Karpas-422 (cell line): ENCODE measurements around the gene ZSCAN1. TPM values are rescaled to one million over a fixed set of nuclear protein-coding genes. Genes with fewer than 3 reads are reported as not detected.

Experiments
- DNase-seq: peaks from one replicate; pipeline ENCODE4 v3.0.0-alpha.2; 2015
- H2AFZ ChIP-seq: fragments of 200-600 bp; sonication (generic); 2 replicates; pipeline ENCODE4 v1.6.1; 2014; ENCODE audit warnings: antibody characterized with exemption, low read length, mixed read lengths
- H3K27ac ChIP-seq: fragments of 200-600 bp; sonication (generic); 2 replicates; pipeline ENCODE4 v1.5.1; 2014; ENCODE audit warnings: mild to moderate bottlenecking, low read length, moderate library complexity
- H3K27me3 ChIP-seq: fragments of 200-600 bp; sonication (generic); 2 replicates; pipeline ENCODE4 v1.6.1; 2014; ENCODE audit warnings: low read length, mixed read lengths
- H3K36me3 ChIP-seq: fragments of 200-600 bp; sonication (generic); 2 replicates; pipeline ENCODE4 v1.6.1; 2014; ENCODE audit warnings: low read length, mixed read lengths; ENCODE audit not compliant: insufficient read depth
- H3K4me1 ChIP-seq: fragments of 200-600 bp; sonication (generic); 2 replicates; pipeline ENCODE4 v1.6.1; 2014; ENCODE audit warnings: mild to moderate bottlenecking, low read length, mixed read lengths
- H3K4me2 ChIP-seq: fragments of 200-600 bp; sonication (generic); 2 replicates; pipeline ENCODE4 v1.6.1; 2014; ENCODE audit warnings: low read length, low read depth, mild to moderate bottlenecking; ENCODE audit not compliant: poor library complexity, severe bottlenecking
- H3K4me3 ChIP-seq: fragments of 200-600 bp; sonication (generic); 2 replicates; pipeline ENCODE4 v1.5.1; 2014; ENCODE audit warnings: mild to moderate bottlenecking, antibody characterized with exemption, low read length, mixed read lengths
- H3K79me2 ChIP-seq: fragments of 200-600 bp; sonication (generic); 2 replicates; pipeline ENCODE4 v1.6.1; 2014; ENCODE audit warnings: mild to moderate bottlenecking, low read length, mixed read lengths
- H3K9ac ChIP-seq: fragments of 200-600 bp; sonication (generic); 2 replicates; pipeline ENCODE4 v1.6.0; 2014; ENCODE audit warnings: low read length
- H3K9me2 ChIP-seq: fragments of 200-600 bp; sonication (generic), shearing (Covaris generic); replicated peaks from 2 replicates; pipeline ENCODE4 v1.6.0; 2014; ENCODE audit warnings: mild to moderate bottlenecking, low read length, moderate library complexity; ENCODE audit not compliant: insufficient read depth
- H3K9me3 ChIP-seq: fragments of 300-700, 200-600 bp; sonication (generic); 2 replicates; pipeline ENCODE4 v1.6.1; 2014; ENCODE audit warnings: low read length, mixed read lengths
- H4K20me1 ChIP-seq: fragments of 200-600 bp; sonication (generic); 2 replicates; pipeline ENCODE4 v1.6.1; 2014; ENCODE audit warnings: mild to moderate bottlenecking, antibody characterized with exemption, low read length, low read depth; ENCODE audit not compliant: insufficient read depth
- total RNA-seq: library from RNA; depleted of rRNA; stranded (reverse); fragments of >200 nt; shearing (Covaris generic); gene quantifications from 2 replicates; pipeline ENCODE4 v1.2.3, GENCODE V29; 2014; ENCODE audit warnings: low replicate concordance; rRNA removed

Gene ZSCAN1, protein sequence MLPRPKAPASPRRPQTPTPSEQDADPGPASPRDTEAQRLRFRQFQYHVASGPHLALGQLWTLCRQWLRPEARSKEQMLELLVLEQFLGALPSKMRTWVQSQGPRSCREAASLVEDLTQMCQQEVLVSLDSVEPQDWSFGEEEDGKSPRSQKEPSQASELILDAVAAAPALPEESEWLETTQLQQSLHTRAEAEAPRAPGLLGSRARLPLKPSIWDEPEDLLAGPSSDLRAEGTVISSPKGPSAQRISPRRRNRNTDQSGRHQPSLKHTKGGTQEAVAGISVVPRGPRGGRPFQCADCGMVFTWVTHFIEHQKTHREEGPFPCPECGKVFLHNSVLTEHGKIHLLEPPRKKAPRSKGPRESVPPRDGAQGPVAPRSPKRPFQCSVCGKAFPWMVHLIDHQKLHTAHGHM
- total RNA-seq, result not detected in 2 replicates

DNA sequence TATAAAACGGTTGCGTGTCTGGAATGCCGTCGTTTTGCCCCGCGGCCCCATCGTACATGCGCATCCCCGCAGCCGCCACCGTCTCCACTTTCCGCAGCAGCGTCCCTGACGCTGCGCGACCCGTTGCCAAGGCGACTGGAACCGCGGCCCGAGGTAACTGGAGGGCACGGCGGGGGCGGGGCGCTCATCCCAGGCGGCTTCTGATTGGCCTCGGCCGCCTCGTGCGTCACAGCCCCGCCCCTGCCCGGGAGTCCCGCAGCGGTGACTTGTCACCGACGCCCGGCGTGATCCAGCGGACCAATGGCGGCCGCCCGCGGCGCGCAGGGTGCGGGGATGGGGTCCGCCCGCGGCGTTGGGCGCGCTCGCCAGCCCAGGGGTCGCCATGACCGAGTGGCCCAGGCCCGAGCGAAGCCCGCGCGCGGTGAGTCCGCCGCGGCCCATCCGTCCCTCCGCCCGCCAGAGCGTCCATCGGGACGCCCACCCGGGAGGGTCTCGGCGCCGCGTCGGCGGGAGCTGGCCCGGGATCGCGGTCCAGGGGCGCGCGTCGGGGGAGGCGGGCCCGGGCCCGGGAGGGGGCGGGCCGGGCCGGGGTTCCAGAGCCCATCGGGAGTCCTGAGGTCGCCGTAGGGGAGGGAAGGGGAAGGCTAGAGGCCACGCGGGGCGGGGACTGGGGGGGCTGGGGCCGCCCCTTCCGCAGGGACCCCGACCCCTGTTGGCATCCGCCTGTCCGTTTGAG is at the start of gene ZSCAN1:
Gene ZSCAN1, plus strand, starts transcription at position 285 of the 736 bp plus-strand sequence. CDS start 3,812 bp downstream, outside the sequence.
- Histone ChIP-seq H3K36me3 (no peaks in the 10 kb centered on the region), H3K27ac (no peak within 1 kb of the TSS), H4K20me1 (no peaks in the 10 kb centered on the region), H3K27me3 (no peaks in the 10 kb centered on the region), H3K79me2 (no peaks in the 10 kb centered on the region), H3K9me2 (no peaks in the 10 kb centered on the region), H3K4me1 (no peaks in the 10 kb centered on the region), H3K4me2 (no peak within 1 kb of the TSS), H3K9ac (no peak within 1 kb of the TSS), H3K4me3 (no peak within 1 kb of the TSS), H3K9me3 (peaks cover 19% of the 10 kb centered on the region), H2AFZ (no peak within 1 kb of the TSS)
- no peak for DNase-seq

DNA sequence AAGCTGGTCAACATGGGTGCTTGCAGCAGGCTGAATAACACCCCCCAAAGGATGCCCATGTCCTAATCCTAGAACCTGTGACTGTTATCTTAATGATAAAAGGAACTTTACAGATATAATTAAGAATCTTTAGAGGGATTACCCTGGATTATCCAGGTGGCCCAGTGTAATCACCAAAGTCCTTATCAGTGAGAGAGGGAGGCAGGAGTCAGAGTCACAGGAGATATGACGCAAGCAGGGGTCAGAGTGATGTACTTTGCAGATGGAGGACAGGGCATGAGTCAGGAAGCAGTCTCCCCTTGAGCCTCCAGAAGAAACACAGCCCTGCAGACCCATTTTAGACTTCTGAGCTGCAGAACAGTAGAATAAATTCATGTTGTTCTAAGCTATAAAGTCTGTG is 41.0 kb upstream of the ZSCAN1 start:
- Histone ChIP-seq H3K4me1 (no peaks in the 10 kb centered on the region), H3K9me3 (peaks cover 44% of the 10 kb centered on the region), H3K9me2 (no peaks in the 10 kb centered on the region), H3K79me2 (no peaks in the 10 kb centered on the region), H4K20me1 (no peaks in the 10 kb centered on the region), H3K9ac (no peak overlapping the region), H3K27ac (no peak overlapping the region), H2AFZ (no peak overlapping the region), H3K27me3 (no peaks in the 10 kb centered on the region), H3K4me2 (no peak overlapping the region), H3K36me3 (peaks cover 12% of the 10 kb centered on the region), H3K4me3 (no peak overlapping the region)
- DNase-seq, result no peak

DNA sequence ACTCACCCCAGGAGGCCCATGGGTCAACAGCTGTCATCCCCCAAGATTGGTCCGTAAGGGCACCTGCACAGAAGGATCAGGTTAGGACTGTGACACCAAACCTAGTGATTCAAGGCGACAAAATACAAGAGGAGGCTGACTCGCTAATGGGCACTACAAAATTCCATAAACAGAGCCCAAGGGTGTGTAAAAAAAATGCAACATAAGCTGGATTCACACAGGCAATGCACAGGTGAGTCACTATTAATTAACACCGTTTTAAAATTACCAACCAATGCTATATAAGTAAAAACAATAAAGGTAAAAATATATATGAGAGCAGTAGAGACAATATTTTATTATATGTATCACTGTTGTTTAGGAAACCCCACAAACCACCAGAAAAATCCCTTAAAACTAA is 33.1 kb upstream of the ZSCAN1 start:
- Histone ChIP-seq H4K20me1 (no peaks in the 10 kb centered on the region), H3K4me2 (no peak overlapping the region), H3K36me3 (peaks cover 18% of the 10 kb centered on the region), H3K79me2 (peaks cover 10% of the 10 kb centered on the region), H3K4me1 (no peaks in the 10 kb centered on the region; the same call in 1 of the 2 replicates), H3K27me3 (no peaks in the 10 kb centered on the region), H2AFZ (no peak overlapping the region), H3K9me3 (peaks cover 52% of the 10 kb centered on the region), H3K9ac (no peak overlapping the region), H3K9me2 (no peaks in the 10 kb centered on the region), H3K27ac (no peak overlapping the region), H3K4me3 (no peak overlapping the region)
- DNase-seq, result no peak

DNA sequence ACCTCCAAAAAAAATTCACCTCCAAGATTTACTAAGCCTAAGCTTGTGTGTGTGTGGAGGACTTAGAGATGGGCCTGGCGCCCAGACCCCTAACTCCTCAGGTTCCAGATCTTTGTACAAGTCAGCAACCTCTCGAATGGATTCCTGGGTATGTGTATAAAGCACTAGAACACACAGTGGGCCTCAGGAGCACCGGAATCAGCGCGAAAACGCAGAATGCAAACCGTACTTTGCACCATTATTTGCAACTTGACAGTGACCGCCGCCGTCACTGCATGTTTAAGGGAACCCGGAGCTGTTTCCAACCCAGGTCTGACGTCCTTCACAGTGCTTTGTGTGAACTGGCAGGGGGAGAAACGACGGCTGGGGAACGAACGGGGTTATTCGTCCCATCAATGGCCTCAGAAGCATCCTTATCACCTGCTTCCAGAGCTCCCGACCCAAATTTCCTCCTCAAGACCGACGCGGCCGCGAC is 31.9 kb upstream of the ZSCAN1 start:
- Histone ChIP-seq H3K9me3 (peaks cover 52% of the 10 kb centered on the region), H3K79me2 (peaks cover 10% of the 10 kb centered on the region), H3K27ac (no peak overlapping the region), H3K4me1 (no peaks in the 10 kb centered on the region; the same call in 1 of the 2 replicates), H3K4me3 (peak overlapping the region; percentile 72), H3K27me3 (no peaks in the 10 kb centered on the region), H4K20me1 (no peaks in the 10 kb centered on the region), H3K4me2 (peak overlapping the region; percentile 43), H3K9me2 (no peaks in the 10 kb centered on the region), H3K9ac (peak overlapping the region; percentile 78), H2AFZ (no peak overlapping the region), H3K36me3 (peaks cover 18% of the 10 kb centered on the region)
- DNase-seq, result no peak

DNA sequence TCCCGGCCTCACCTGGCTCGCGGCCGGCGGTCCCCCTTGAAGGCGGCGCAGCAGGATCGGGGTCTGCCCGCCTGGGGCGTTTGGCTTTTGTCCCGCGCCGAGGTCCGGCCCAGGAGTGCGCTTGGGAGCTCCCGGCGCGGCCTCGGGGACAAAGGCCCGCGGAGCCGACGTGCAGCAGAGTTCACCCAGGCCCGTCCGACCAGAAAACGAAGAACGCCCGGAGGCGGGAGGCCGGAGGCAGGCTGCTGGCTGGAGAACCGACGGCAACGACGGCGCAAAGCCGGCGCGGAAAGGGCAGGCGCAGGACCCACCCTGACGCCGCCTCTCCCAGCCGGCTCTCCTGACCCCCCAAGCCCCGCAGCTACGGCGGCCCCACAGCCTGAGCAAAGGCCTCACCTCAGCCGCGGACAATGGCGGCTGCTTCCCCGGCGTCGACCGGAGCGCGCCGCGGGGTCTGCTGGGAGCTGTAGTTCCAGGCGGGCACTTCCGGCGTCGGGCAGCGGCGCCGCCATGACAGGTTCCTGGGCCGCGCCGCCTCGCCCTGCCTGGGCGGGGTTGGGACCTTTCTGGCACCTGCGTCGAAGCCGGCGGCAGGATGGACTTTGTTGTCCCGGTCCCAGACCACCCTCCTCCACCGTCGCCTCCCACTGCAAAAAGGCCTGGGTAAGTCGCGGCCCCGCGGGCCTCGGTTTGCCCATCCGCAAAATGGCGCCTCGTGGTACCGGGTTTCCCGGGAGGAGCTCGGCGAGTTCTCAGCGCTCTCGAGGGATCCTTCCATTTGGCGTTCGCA is 31.2 kb upstream of the ZSCAN1 start, which contains the start of gene ZNF606:
Gene ZNF606, minus strand, starts transcription at position 437 of the 790 bp plus-strand sequence. CDS start 1,501 bp downstream, outside the sequence.
- Histone ChIP-seq H3K27ac (no peak within 1 kb of the TSS), H3K4me2 (peak within 1 kb of the TSS; percentile 43), H3K9me2 (no peaks in the 10 kb centered on the region), H4K20me1 (no peaks in the 10 kb centered on the region), H3K4me1 (no peaks in the 10 kb centered on the region; the same call in 1 of the 2 replicates), H3K4me3 (peak within 1 kb of the TSS; percentile 72), H3K79me2 (peaks cover 10% of the 10 kb centered on the region), H3K36me3 (peaks cover 15% of the 10 kb centered on the region), H3K9me3 (peaks cover 48% of the 10 kb centered on the region), H3K27me3 (no peaks in the 10 kb centered on the region), H2AFZ (0 out of 2 replicates have a peak within 1 kb of the TSS, but pooled peaks have one; percentile 84), H3K9ac (peak within 1 kb of the TSS; percentile 78)
- DNase-seq, result peak; percentile 90

DNA sequence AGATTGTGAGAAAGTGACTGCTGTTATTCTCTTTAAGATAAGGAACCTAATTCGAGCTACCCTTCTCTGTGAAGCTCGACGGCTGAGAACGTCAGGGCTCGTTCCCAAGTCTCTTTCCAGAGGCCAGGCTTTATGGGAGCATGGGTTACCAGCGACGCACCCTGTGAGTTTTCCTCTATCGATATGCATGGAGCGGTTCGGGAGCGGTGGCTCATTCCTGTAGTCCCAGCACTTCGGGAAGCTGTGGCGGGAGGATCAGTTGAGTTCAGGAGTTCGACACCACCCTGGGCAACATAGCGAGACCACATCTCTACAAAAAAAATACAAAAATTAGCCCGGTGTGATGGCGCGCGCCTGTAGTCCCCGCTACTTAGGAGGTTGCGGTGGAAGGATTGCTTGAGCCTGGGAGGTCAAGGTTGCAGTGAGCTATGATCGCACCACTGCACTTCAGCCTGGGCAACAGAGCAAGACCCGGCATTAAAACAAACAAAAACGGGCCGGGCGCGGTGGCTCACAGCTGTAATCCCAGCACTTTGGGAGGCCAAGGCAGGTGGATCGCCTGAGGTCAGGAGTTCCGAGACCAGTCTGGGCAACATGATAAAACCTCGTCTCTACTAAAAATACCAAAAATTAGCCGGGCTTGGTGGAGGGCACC is 30.5 kb upstream of the ZSCAN1 start:
- Histone ChIP-seq H3K36me3 (peaks cover 15% of the 10 kb centered on the region), H3K9ac (no peak overlapping the region)
- no peak for DNase-seq

DNA sequence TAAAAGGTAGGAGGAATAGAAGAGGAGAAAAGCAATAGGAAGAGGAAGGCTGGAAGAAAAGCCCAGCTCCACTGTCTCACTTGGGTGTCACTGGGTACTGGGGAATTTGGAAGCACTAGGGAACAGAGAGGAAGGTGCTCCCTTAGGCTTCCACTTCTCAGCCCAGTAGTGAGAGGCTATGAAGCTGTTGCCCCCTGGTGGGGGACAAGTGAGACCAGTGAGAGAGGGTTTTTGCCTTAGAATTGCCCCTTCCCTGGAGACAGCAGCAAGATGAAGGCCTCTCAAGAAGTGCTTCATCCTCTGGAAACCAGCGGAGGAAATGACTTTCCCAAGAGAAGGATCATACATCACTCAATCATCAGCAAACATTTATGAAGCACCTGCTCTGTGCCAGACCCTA is 26.5 kb upstream of the ZSCAN1 start:
- Histone ChIP-seq H3K9me2 (no peaks in the 10 kb centered on the region), H3K9me3 (peaks cover 37% of the 10 kb centered on the region), H3K4me1 (no peaks in the 10 kb centered on the region; the same call in 1 of the 2 replicates), H4K20me1 (no peaks in the 10 kb centered on the region), H3K27ac (no peak overlapping the region), H3K36me3 (no peaks in the 10 kb centered on the region; the same call in 1 of the 2 replicates), H3K4me2 (no peak overlapping the region), H3K27me3 (no peaks in the 10 kb centered on the region), H2AFZ (no peak overlapping the region), H3K4me3 (no peak overlapping the region), H3K79me2 (no peaks in the 10 kb centered on the region), H3K9ac (no peak overlapping the region)
- peak; percentile 64 for DNase-seq

More for the DNA sequence above, 30.5 kb upstream of the ZSCAN1 start:
- H3K27ac ChIP-seq, result no peak overlapping the region
- no peaks in the 10 kb centered on the region; the same call in 1 of the 2 replicates for H3K4me1 ChIP-seq
- no peaks in the 10 kb centered on the region for H4K20me1 ChIP-seq
- H3K27me3 ChIP-seq, result no peaks in the 10 kb centered on the region
- H3K9me3 ChIP-seq, result peaks cover 45% of the 10 kb centered on the region
- H3K4me2 ChIP-seq, result no peak overlapping the region
- H3K4me3 ChIP-seq, result peak overlapping the region; percentile 72
- 0 out of 2 replicates have a peak overlapping the region, but pooled peaks have one; percentile 84 for H2AFZ ChIP-seq
- H3K9me2 ChIP-seq, result no peaks in the 10 kb centered on the region
- H3K79me2 ChIP-seq, result peaks cover 10% of the 10 kb centered on the region
